A549 (cell line): ENCODE measurements around the gene ITGAX.

Experiments used
- CHD2 ChIP-seq: fragments of 150-350 bp; IDR thresholded peaks from 2 replicates; pipeline ENCODE4 v1.6.1; 2014; ENCODE audit warnings: low read length; ENCODE audit not compliant: partially characterized antibody
- CHD4 ChIP-seq: fragments of 200-600 bp; sonication (generic); IDR thresholded peaks from 2 replicates; pipeline ENCODE4 v1.6.1; 2016; ENCODE audit warnings: antibody characterized with exemption, mild to moderate bottlenecking, borderline replicate concordance
- CTCF ChIP-seq: fragments of >200 bp; sonication (Bioruptor Twin); formaldehyde crosslinking; IDR thresholded peaks from 3 replicates; pipeline ENCODE4 v1.5.1; 2016
- ELK1 ChIP-seq: fragments of 150-350 bp; IDR thresholded peaks from 2 replicates; pipeline ENCODE4 v1.6.1; 2014; ENCODE audit warnings: low read depth, mild to moderate bottlenecking, low read length
- EP300 ChIP-seq, 2 experiments: fragments of >200 bp; sonication (Bioruptor Twin); formaldehyde crosslinking; IDR thresholded peaks; 2 replicates in 1 of 2; 3 replicates in 1 of 2; pipeline ENCODE4 v1.6.1; 2016 to 2017
- HOXA7 ChIP-seq: fragments of 250-450 bp; sonication (Bioruptor Pico); IDR thresholded peaks from 2 replicates; pipeline ENCODE4 v1.5.0; 2020; ENCODE audit warnings: mild to moderate bottlenecking, moderate library complexity
- MAX ChIP-seq: IDR thresholded peaks from 2 replicates; pipeline ENCODE4 v1.6.1; 2012
- REST ChIP-seq: fragments of 200-600 bp; sonication (generic); IDR thresholded peaks from 2 replicates; pipeline ENCODE4 v1.6.1; 2016; ENCODE audit warnings: antibody characterized with exemption, mild to moderate bottlenecking, moderate library complexity
- ZC3H11A ChIP-seq: fragments of 450-650 bp; IDR thresholded peaks from 2 replicates; pipeline ENCODE4 v1.6.1; 2014; ENCODE audit warnings: antibody characterized with exemption, mild to moderate bottlenecking

- TF ChIP-seq HOXA7 (no peak), CTCF (no peak), CHD2 (no peak), ELK1 (no peak), EP300 (IDR thresholded peaks at IDR 0.05) (no peak), MAX (no peak), REST (no peak), CHD4 (no peak), ZC3H11A (no peak)
These were observed 590 bp downstream of the ITGAX start for GRCh38 chr16:31355431-31356100.
